ENCODE measurements around the gene BTD.
"Not testable (repeated sequence)": the region's sequence is repeated elsewhere in the genome, so short reads cannot be mapped to it uniquely, and the experiment has no call there.

The BTD gene

DNA sequence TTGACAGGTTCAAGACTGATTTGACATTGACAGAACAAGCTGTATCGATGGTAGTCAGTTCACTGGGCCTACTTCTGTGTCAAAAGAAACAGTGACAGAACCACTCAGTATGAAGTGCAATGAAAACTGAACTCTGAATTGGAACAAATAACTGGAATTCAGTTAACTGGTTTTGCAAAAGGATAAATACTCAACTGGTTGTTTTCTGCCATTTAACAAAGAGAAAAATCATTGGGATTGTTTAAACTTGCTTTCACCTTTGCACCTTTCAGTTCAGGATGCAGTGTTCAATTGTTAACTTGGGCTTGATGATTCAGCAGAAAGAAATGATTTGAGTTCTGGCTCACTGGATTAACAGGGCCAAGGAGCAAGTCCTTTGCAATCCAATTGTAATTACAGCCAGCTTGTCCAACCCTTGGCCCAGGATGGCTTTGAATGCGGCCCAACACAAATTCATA, 4.9 kb downstream of the BTD start:
- DNase-seq = no peak

DNA sequence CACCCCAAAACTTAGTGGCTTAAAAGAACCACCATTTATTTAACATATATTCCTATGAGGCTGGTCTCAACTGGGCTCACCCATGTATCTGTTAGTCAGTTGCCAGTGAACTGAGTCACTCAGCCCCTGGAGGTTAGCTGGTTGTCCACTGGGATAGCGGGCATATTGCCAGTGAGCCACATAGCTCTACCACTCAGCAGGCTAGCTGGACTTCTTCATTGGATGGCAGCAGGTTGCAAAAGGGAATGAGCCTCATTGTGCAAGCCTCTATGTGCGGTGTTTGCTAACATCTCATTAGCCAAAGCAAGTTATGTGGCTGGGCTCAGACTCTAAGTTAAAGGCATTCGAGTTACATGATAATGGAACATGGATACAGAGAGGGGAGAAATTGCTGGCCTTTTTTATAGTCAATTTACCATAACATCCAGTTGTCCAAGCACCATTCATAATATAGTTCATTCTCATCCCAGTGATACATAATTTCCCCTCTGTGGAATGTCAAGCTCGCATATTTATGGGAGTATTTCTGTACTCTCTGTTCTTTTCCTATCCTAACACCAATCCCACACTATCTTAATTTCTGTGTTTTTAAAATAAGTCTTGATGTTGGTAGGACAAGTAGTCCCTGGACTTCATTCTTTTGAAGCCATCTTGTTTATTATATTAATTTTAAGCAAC, 8.7 kb downstream of the BTD start:
- DNase-seq = no peak

GRCh38 chr3:15611018-15611417, 9.5 kb downstream of the BTD start:
- peak; percentile 3 for DNase-seq

DNA sequence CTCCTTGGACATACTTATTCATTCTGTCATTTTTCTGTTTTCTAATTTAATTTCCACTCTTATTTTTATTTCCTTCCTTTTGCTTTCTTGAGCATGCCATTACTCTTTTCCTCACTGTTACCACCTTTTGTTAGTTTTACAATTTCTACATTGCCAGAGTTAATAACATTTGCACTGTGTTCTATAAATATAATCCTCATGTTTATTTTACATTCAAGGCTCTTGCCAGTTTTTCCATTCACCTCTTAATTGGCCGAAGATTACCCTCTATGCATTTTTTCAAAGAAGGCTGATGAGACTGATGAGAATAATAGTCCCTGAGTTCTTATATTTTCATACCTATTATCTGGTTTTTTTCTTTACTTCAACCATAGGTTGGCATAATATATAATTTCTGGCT, 10.5 kb downstream of the BTD start:
- peak; percentile 41 for DNase-seq

DNA sequence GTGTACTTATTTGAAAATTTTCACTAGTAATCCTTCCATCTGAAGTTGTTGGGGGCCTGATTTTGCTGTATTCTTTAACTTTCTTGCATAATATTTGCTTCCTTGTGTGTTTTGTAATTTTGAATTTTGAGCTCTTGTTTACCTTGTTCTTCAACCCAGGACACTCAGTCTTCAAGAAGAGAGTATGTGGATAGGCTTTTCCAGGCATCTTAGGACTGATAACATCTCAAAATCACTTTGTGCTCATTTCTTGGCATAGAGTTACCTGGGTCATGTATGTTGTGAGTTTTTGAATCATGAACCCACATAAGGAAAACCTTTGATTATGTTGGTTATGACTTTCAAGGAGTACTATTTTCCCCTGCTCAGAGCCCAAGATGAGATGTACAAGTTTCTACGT, 13.4 kb downstream of the BTD start:
- DNase-seq = no peak

- DNase-seq = no peak
Observed at GRCh38 chr3:15616053-15616452, 14.5 kb downstream of the BTD start.

DNA sequence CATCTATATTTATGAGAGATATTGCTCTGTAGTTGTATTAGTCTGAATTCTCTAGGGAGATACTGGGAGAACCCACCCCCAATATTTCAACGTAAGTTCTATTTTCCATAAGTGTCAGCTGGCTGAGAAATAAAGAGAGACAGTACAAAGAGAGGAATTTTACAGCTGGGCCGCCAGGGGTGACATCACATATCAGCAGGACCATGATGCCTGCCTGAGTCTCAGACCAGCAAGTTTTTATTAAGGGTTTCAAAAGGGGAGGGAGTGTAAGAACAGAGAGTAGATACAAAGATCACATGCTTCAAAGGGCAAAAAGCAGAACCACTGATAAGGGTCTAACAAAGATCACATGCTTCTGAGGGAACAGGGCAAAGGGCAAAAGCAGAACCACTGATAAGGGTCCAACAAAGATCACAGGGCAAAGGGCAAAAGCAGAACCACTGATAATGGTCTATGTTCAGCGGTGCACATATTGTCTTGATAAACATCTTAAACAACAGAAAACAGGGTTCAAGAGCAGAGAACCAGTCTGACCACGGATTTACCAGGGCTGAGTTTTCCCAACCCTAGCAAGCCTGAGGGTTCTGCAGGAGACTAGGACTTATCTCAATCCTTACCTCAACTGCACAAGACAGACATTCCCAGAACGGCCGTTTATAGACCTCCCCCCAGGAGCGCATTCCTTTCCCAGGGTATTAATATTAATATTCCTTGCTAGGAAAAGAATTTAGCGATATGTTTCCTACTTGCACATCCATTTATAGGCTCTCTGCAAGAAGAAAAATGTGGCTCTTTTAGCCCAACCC, 18.3 kb downstream of the BTD start:
- not testable (repeated sequence) for DNase-seq

DNA sequence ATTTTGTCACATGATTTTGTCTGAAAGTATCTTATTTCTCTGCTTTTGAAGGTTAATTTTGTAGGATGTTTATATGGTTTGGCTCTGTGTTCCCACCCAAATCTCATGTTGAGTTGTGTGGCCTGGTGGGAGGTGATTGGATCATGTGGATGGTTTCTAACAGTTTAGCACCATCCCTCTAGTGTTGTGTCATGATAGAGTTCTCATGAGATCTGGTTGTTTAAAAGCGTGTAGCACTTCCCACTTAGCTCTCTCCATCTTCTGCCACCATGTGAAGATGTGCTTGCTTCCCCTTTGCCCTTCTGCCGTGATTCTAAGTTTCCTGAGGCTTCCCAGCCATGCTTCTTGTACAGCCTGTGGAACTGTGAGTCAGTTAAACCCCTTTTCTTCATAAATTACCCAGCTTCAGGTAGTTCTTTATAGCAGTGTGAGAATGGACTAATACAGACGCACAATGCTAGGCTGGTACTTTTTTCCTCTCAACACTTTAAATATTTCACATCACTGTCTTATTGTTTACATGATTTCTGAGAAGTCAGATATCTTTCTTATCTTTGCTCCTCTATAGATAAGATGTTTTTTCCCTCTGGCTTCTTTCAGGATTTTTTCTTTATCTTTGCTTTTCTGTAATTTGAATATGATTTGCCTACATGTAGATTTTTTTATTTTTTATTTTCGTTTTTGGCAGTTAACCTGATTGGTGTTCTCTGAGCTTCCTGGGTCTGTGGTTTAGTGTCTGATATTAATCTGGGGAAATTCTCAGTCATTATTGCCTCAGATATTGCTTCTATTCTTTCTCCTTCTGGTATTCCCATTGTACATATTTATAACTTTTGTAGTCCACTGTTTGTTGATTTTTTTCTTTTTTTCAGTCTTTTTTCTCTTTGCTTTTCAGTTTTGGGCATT, 22.2 kb downstream of the BTD start:
- DNase-seq = no peak

DNA sequence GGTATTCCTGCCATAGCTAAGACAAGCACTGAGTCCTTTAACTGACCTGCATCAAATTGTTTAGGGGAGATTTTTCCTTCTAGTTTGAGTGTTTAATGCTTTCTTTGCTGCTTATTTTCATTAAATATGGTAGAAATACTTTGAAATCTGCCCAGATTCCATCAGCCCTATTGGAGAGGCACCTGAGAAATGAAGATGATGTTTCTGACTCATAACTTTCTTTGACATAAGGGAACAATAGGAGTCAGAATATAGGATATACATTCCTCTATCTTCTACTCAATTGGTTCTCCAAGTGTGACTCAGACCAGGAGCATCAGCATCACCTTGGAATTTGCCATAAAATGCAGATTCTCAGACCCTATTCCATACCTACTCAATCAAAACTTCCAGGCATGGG, 27.4 kb downstream of the BTD start:
- no peak for DNase-seq

- DNase-seq = peak; percentile 54
Observed at GRCh38 chr3:15629860-15630597, 28.5 kb downstream of the BTD start.

DNA sequence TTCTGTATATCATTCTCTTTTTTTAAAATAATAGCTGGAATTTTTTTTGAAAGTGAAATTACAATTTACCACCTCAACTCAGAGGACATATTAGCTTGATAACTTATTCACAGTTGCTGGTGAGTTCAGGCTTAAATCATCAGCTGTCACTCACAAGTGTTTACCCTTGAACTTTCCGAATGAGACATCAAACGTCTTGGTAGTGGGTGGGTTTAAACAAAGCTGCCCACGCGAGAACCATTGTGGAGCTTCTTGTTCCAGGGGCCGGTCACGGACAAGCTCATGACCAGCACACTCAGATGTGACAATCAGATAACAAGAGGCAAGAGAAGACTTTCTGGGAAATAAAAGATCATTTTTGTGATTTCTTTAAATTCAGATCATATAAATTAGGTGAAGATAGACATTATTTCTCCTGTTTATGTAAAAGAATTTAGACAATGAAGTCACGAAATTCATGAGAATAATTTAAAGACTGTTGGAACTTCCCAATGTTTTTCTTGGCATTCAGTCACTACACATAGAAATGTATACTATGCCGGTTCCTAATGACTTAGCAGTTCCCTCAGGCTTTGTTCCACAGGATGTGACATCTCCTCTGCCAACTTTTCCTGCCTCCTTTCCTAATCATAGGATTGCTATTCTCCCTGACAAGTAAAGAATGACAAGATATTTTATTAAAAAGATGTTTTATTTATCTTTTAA, 29.3 kb downstream of the BTD start:
- no peak for DNase-seq

DNA sequence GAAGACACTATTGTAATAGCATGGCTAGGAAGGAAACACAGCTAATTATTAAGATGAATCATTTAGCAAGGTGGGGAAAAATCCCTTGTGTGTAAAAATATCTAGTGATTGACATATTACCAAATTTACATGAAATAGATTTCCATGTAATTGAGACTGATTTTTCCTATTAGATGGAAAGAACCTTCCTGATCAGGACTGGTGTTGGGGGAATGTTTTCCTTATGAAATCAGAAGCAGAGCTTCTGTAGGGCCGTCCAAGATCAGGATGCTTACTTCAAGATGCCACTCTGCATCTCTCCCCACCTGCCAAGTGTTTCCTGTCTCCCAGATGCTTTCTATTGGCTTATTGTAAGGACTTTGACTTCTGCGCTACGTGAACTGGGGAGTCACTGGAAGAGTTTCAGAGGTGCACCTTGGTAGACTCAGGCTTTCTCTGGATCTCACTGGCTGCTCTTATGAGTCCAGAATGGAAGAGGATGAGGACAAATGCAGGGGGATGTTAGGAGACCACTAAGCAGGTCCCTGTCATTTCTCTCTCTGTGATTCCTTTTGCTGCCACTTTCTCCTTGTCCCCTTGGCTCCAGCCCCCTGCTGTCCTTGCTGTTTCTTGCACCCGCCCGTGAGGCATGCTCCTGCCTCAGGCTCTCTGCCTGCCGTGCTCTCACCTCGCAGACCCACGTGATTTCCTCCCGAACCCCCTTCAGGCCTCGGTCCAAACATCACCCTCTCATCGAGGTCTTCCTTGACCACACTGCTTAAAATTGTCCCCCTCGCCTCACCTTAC, 30.1 kb downstream of the BTD start:
- DNase-seq = no peak

DNA sequence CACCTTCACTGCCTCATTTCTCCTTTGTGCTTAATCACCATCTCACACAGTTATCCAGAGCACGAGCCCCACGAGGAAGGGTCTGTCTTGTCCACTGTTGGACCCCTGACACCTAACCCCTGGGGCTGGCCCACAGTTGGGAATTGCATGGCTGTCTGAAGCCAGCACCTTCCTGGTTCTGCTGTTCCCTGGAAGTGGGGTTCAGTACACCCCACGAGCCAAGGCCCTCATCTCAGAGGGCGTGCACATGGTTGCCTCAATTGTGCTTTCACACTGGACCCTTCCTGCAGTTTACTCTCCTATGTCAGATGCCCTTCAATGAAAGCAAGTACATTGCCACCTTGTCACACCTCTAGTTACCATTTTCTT, 30.7 kb downstream of the BTD start:
- no peak for DNase-seq

GRCh38 chr3:15633159-15633558, 31.6 kb downstream of the BTD start:
- peak; percentile 77 for DNase-seq

DNA sequence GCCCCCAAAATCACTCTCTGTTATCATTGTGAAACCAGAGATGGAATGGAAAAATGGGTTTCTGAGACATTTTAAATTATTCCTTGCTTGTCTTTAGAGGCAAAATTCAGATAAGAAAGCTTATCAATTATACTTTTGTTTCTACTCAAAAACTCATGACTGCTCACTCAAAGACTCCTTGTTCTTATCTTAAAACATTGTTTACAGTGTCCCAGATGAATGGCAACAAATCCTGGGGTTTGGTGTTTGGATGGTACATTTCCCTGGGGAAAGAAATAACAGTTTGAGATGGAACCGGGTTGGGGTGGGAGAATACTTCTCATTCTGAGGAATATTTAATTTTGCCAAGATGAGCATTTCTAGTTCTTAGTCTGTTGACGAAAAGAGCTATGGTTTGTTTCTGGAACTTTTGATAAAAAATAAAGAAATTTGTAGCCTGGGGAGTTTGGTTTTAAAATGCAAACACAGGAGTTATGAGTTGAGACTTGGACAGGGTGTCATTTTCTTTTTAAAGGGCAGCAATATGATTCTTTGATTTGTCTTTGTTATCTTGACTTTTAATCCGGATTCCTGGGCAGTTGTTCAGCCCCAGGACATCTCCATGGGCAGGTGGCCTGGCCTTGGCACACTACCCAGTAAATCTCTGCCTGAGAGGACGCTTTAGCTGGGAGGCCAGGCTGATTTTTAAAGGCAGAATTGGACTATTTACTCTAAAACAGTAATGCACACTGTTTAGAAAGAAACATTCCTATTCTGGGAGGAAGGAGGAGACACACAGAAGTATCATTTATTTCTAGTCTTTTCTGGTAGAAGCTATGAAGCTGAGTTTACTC, 32.4 kb downstream of the BTD start:
- peak; percentile 8 for DNase-seq

- no peak for DNase-seq
Observed at GRCh38 chr3:15634671-15635070, 33.1 kb downstream of the BTD start.

DNA sequence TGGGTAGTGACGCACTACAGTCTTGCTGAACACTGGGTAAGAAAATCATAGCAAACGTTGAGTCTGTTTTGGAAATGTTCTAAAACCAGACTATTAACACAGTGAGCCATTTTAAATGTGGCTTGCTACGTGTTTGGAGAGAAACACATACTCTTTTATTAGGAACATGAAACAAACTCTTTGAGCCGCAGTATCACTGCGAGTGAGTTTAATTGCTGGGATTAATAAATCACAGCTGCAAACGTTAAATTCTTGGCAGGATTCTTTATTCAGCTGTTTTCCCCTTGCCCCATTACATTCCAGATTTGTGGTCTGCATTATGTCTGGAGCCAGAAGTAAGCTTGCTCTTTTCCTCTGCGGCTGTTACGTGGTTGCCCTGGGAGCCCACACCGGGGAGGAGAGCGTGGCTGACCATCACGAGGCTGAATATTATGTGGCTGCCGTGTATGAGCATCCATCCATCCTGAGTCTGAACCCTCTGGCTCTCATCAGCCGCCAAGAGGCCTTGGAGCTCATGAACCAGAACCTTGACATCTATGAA, 33.6 kb downstream of the BTD start:
- no peak for DNase-seq

DNA sequence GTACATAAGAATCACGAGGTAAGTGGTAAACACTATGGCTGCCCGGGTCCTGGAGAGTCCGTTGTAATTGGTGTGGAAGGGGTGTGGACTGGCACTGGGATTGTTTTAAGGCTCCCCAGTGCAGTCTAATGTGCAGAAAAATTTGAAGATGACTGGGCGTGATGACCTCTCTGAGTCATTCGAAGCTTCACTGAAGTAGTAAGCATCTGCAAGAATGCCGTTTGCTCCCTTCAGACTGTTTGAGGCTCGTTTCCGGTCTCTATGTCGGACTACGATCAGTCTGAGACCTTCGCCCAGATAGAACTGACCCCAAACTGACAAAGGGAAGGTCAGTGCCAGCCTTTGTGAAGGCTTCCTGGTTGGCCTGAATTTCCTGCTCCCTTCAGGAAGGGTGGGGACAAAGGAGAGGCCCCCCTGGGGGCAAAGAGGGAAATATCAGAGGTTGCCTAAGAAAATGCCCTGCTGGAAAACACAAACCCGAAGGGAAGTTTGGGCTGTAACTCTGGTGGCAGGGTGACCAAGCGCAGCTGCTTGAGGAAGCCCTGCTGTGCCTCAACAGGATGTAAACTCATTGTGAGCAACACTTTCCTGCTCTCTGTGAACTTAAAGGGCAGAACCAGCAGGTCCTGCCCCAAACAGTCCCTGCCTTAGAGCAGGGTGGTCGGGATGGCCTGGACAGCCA, 34.6 kb downstream of the BTD start:
- no peak for DNase-seq
